Uterus (tissue), 2 donors: ENCODE results near the gene PLEKHM2.

Source experiments
- CTCF ChIP-seq, 4 experiments: fragments of 200-600 bp in 2 of 4; fragments of 450-650 bp in 2 of 4; sonication (generic) in 2 of 4; IDR thresholded peaks; one replicate each; pipeline ENCODE4 v1.5.1; 2016 to 2019; ENCODE audit warnings: antibody characterized with exemption in 4 of 4, mild to moderate bottlenecking in 2 of 4, moderate library complexity in 1 of 4
- POLR2A ChIP-seq, 2 donors: fragments of 450-650 bp; IDR thresholded peaks; one replicate each; pipeline ENCODE4 v1.6.1; 2016; ENCODE audit warnings: antibody characterized with exemption in 2 of 2, mild to moderate bottlenecking in 1 of 2, moderate library complexity in 1 of 2

GRCh38 chr1:15714406-15715136 is 30.5 kb downstream of the PLEKHM2 start:
- TF ChIP-seq POLR2A (IDR thresholded peaks at IDR 0.05): no peak
- TF ChIP-seq CTCF (IDR thresholded peaks at IDR 0.05): no peak
